ENCODE data around the gene FAM81A. TPM values are rescaled to one million over a fixed set of nuclear protein-coding genes. Genes with fewer than 3 reads are reported as not detected.

Gene FAM81A
- total RNA-seq, 1 donor from 2014 or later: 0.75 TPM

DNA sequence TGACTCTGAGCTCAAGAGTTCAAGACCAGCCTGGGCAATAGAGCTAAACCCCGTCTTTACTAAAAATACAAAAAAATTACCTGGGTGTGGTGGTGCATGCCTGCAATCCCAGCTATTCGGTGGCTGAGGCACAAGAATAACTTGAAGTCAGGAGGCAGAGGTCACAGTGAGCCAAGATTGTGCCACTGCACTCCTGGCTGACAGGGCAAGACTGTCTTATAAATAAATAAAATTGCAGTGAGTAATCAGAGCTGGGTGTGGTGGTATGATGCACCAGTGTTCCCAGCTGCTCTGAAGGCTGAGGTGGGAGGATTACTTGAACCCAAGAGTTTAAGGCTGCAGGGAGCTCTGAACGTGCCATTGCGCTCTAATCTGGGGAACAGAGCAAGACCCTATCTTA lies 117.7 kb downstream of the FAM81A start:
- H3K27me3 ChIP-seq (ENCODE audit: control insufficient read depth, insufficient read depth, low read length): no peaks in the 10 kb centered on the region
- H3K4me3 ChIP-seq (ENCODE audit: low read depth, low read length): no peak overlapping the region
- no peak for DNase-seq (ENCODE audit: low read depth)
- no peak for TF ChIP-seq CTCF (IDR thresholded peaks at IDR 0.05; ENCODE audit: insufficient read depth, low read length, poor library complexity, severe bottlenecking)
- no peaks in the 10 kb centered on the region for H3K36me3 ChIP-seq (ENCODE audit: control insufficient read depth, insufficient read depth, low read length)

GRCh38 chr15:59556380-59556779 lies 118.4 kb downstream of the FAM81A start:
- no peak for TF ChIP-seq CTCF (IDR thresholded peaks at IDR 0.05; ENCODE audit: insufficient read depth, low read length, poor library complexity, severe bottlenecking)
- no peak for DNase-seq (ENCODE audit: low read depth)
- H3K4me3 ChIP-seq (ENCODE audit: low read depth, low read length): no peak overlapping the region

GRCh38 chr15:59557581-59557980 lies 119.6 kb downstream of the FAM81A start:
- TF ChIP-seq CTCF (IDR thresholded peaks at IDR 0.05; ENCODE audit: insufficient read depth, low read length, poor library complexity, severe bottlenecking): no peak
- no peak overlapping the region for H3K4me3 ChIP-seq (ENCODE audit: low read depth, low read length)
- H3K27me3 ChIP-seq (ENCODE audit: control insufficient read depth, insufficient read depth, low read length): no peaks in the 10 kb centered on the region

More at GRCh38 chr15:59556380-59556779, 118.4 kb downstream of the FAM81A start:
- Histone ChIP-seq H3K36me3 (ENCODE audit: control insufficient read depth, insufficient read depth, low read length) (no peaks in the 10 kb centered on the region), H3K27me3 (ENCODE audit: control insufficient read depth, insufficient read depth, low read length) (no peaks in the 10 kb centered on the region)

DNA sequence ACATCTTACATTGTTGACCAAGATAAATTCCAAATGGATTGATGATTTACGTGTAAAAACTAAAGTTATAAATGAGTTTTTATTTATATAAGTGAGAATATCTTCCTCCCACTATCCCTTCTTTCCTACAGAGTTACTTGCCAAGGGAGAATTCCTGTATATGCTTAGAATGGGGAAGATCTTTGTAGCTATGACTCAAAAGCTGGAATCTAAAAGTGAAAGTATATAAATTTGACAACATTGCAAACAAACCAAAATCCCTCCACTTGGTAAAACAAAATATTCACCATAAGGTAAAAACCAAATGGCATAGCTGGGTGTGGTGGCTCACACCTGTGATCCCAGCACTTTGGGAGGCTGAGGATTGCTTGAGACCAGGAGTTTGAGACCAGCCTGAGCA lies 120.9 kb downstream of the FAM81A start:
- Histone ChIP-seq H3K36me3 (ENCODE audit: control insufficient read depth, insufficient read depth, low read length) (no peaks in the 10 kb centered on the region), H3K27me3 (ENCODE audit: control insufficient read depth, insufficient read depth, low read length) (no peaks in the 10 kb centered on the region), H3K4me3 (ENCODE audit: low read depth, low read length) (no peak overlapping the region)
- DNase-seq (ENCODE audit: low read depth): no peak
- no peak for TF ChIP-seq CTCF (IDR thresholded peaks at IDR 0.05; ENCODE audit: insufficient read depth, low read length, poor library complexity, severe bottlenecking)

More at GRCh38 chr15:59557581-59557980, 119.6 kb downstream of the FAM81A start:
- no peaks in the 10 kb centered on the region for H3K36me3 ChIP-seq (ENCODE audit: control insufficient read depth, insufficient read depth, low read length)
- DNase-seq (ENCODE audit: low read depth): no peak

DNA sequence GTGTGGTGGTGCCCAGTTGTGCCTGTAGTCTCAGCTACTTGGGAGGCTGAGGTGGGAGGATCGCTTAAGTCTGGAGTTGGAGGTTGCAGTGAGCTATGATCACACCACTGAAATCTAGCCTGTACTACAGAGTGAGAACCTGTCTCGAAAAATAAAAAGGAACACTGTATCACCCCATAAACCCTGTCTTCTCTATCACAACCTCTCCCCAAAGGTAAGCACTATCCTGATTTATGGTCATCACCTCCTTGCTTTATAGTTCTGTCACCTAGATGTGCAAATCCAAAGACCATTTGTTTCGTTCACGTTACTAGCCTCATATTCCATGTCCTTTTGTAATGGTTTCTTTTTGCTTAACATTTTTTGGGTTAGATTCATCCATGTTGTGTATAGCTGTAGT lies 123.6 kb downstream of the FAM81A start:
- no peaks in the 10 kb centered on the region for H3K27me3 ChIP-seq (ENCODE audit: control insufficient read depth, insufficient read depth, low read length)
- no peak for TF ChIP-seq CTCF (IDR thresholded peaks at IDR 0.05; ENCODE audit: insufficient read depth, low read length, poor library complexity, severe bottlenecking)
- H3K4me3 ChIP-seq (ENCODE audit: low read depth, low read length): no peak overlapping the region
- DNase-seq (ENCODE audit: low read depth): no peak
- no peaks in the 10 kb centered on the region for H3K36me3 ChIP-seq (ENCODE audit: control insufficient read depth, insufficient read depth, low read length)

GRCh38 chr15:59562448-59563186 lies 124.6 kb downstream of the FAM81A start:
- no peak for DNase-seq (ENCODE audit: low read depth)
- Histone ChIP-seq H3K36me3 (ENCODE audit: control insufficient read depth, insufficient read depth, low read length) (no peaks in the 10 kb centered on the region), H3K4me3 (ENCODE audit: low read depth, low read length) (no peak overlapping the region), H3K27me3 (ENCODE audit: control insufficient read depth, insufficient read depth, low read length) (no peaks in the 10 kb centered on the region)
- TF ChIP-seq CTCF (IDR thresholded peaks at IDR 0.05; ENCODE audit: insufficient read depth, low read length, poor library complexity, severe bottlenecking): peak; percentile 12

All from kidney epithelial cell (primary cell).